HL-60 (cell line): ENCODE results near the gene BTBD2.

ENCODE experiments used
- DNase-seq, 2 experiments: peaks; one replicate each; pipeline ENCODE4 v3.0.0-alpha.2; 2010 to 2020; ENCODE audit warnings: low read depth in 1 of 2, low spot score in 1 of 2
- H3K27ac ChIP-seq: fragments of 250-450 bp; sonication (Bioruptor Pico); replicated peaks from 2 replicates; pipeline ENCODE4 v1.5.1; 2020; ENCODE audit warnings: mild to moderate bottlenecking, moderate library complexity
- H3K27me3 ChIP-seq: fragments of 250-450 bp; sonication (Bioruptor Pico); 2 replicates; pipeline ENCODE4 v1.5.1; 2021; ENCODE audit warnings: mild to moderate bottlenecking, moderate library complexity; ENCODE audit not compliant: insufficient read depth, poor library complexity, severe bottlenecking
- H3K4me3 ChIP-seq: replicated peaks from 2 replicates; pipeline ENCODE4 v1.5.1; 2011; ENCODE audit warnings: mild to moderate bottlenecking, control low read depth, low read length; ENCODE audit not compliant: insufficient read depth
- GABPA ChIP-seq: IDR thresholded peaks from 2 replicates; pipeline ENCODE4 v1.6.1; 2012; ENCODE audit warnings: low read depth
- POLR2AphosphoS5 ChIP-seq: IDR thresholded peaks from 2 replicates; pipeline ENCODE4 v1.6.1; 2012; ENCODE audit warnings: low read depth
- SPI1 ChIP-seq: IDR thresholded peaks from 2 replicates; pipeline ENCODE4 v1.6.1; 2012; ENCODE audit warnings: low read depth, mild to moderate bottlenecking, borderline replicate concordance
- TF ChIP-seq, protein P1 (sequence below): IDR thresholded peaks from 2 replicates; pipeline ENCODE4 v1.6.1; 2012; ENCODE audit warnings: low read depth; ENCODE audit not compliant: insufficient replicate concordance
- TF ChIP-seq, protein P2 (sequence below): IDR thresholded peaks from one replicate; pipeline ENCODE4 v1.5.1; 2011; ENCODE audit warnings: low read length, control low read depth, inconsistent platforms; ENCODE audit not compliant: insufficient read depth

BTBD2 gene

DNA sequence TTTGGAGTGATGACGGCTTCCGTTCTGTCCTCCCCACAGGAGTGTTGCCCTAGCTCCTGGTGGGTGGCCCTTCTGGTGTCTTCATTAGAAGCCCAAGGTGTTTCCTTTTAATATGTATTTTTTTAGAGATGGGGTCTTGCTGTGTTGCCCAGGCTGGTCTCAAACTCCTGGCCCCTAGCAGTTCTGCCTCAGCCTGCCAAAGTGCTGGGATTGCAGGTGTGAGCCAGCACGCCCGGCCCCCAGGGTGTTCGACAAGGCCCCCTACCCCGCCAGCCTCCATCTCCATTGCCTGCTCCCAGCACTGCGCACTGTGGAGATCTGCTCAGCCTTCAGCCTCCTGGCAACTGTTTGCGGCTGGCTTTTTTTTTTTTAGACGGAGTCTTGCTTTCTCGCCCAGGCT lies 31.2 kb downstream of the BTBD2 start:
- Histone ChIP-seq H3K4me3 (no peak overlapping the region), H3K27me3 (no peaks in the 10 kb centered on the region), H3K27ac (no peak overlapping the region)
- no peak for DNase-seq
- TF ChIP-seq POLR2AphosphoS5 (no peak), GABPA (no peak), SPI1 (no peak)
- TF ChIP-seq, protein P1, sequence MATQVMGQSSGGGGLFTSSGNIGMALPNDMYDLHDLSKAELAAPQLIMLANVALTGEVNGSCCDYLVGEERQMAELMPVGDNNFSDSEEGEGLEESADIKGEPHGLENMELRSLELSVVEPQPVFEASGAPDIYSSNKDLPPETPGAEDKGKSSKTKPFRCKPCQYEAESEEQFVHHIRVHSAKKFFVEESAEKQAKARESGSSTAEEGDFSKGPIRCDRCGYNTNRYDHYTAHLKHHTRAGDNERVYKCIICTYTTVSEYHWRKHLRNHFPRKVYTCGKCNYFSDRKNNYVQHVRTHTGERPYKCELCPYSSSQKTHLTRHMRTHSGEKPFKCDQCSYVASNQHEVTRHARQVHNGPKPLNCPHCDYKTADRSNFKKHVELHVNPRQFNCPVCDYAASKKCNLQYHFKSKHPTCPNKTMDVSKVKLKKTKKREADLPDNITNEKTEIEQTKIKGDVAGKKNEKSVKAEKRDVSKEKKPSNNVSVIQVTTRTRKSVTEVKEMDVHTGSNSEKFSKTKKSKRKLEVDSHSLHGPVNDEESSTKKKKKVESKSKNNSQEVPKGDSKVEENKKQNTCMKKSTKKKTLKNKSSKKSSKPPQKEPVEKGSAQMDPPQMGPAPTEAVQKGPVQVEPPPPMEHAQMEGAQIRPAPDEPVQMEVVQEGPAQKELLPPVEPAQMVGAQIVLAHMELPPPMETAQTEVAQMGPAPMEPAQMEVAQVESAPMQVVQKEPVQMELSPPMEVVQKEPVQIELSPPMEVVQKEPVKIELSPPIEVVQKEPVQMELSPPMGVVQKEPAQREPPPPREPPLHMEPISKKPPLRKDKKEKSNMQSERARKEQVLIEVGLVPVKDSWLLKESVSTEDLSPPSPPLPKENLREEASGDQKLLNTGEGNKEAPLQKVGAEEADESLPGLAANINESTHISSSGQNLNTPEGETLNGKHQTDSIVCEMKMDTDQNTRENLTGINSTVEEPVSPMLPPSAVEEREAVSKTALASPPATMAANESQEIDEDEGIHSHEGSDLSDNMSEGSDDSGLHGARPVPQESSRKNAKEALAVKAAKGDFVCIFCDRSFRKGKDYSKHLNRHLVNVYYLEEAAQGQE: no peak
- TF ChIP-seq, protein P2, sequence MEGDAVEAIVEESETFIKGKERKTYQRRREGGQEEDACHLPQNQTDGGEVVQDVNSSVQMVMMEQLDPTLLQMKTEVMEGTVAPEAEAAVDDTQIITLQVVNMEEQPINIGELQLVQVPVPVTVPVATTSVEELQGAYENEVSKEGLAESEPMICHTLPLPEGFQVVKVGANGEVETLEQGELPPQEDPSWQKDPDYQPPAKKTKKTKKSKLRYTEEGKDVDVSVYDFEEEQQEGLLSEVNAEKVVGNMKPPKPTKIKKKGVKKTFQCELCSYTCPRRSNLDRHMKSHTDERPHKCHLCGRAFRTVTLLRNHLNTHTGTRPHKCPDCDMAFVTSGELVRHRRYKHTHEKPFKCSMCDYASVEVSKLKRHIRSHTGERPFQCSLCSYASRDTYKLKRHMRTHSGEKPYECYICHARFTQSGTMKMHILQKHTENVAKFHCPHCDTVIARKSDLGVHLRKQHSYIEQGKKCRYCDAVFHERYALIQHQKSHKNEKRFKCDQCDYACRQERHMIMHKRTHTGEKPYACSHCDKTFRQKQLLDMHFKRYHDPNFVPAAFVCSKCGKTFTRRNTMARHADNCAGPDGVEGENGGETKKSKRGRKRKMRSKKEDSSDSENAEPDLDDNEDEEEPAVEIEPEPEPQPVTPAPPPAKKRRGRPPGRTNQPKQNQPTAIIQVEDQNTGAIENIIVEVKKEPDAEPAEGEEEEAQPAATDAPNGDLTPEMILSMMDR: no peak

DNA sequence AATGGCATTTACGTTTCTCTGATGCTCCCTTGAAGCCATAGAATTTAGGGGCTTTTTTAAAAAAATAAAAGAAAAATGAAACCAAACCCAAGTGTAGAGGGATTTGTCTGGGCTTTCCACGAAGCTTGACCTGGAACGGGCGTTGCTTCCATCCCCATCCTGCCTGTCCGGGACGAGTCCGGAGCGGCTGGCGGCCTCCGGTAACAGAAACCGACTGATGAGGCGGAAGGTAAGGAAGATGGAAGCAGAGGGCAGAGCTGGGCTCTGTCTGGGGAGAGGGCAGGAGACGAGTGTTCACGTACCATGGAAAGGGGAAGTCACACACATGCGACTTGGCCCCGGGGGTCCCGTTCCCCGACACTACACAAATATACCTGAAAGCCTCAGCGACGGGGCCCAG lies 34.3 kb downstream of the BTBD2 start:
- no peak for TF ChIP-seq SPI1
- TF ChIP-seq, protein P1: no peak
- TF ChIP-seq POLR2AphosphoS5: no peak
- TF ChIP-seq, protein P2: no peak
- no peak for TF ChIP-seq GABPA
- H3K4me3 ChIP-seq: no peak overlapping the region
- no peak overlapping the region for H3K27ac ChIP-seq
- DNase-seq: no peak
- no peaks in the 10 kb centered on the region for H3K27me3 ChIP-seq

DNA sequence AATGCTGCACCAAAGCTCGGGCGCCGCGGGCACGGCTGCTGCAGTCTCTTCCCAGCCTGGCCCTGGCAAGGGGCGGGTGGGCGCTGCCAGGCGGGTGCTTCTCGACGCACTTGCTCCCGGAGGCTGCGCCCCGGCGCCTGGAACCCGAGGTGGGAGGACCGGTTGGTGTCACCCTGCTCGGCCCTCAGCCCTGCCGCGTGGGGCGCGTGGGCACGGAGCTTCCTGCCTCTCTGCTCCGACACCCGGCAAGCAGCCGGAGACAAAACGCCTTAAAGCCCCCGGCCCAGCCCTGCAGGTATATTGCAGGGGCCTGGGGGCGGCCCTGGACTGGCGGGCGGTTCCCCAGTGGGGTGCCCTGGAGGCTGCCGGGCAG lies 34.7 kb downstream of the BTBD2 start:
- Histone ChIP-seq H3K27ac (no peak overlapping the region), H3K27me3 (no peaks in the 10 kb centered on the region), H3K4me3 (no peak overlapping the region)
- DNase-seq: no peak
- TF ChIP-seq, protein P2: no peak
- TF ChIP-seq SPI1 (no peak), GABPA (no peak)
- TF ChIP-seq, protein P1: no peak
